ENCODE results near the gene MTA3.

DNA sequence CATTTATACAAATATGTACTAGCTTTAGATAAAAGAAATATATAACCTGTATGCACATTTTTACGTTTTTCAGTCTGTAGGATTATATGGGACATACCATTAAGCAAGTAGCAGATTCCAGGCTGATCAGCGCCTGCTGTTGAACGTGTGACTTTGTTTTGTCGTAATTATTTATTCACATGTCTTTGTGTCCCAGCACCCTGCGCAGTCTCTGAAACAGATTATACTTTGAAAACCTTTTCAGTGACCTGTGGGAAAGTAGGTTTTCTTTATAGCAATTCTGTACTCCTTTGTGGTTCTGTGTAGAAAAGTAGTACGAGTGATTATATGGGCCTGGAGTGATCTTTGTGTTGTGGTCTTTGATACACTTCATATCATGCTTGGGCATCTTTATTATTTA is 68.5 kb downstream of the MTA3 start:
- TF ChIP-seq POLR2AphosphoS5 (IDR thresholded peaks at IDR 0.05), result no peak
- no peak for TF ChIP-seq POLR2A (IDR thresholded peaks at IDR 0.05)
- TF ChIP-seq, protein P1, sequence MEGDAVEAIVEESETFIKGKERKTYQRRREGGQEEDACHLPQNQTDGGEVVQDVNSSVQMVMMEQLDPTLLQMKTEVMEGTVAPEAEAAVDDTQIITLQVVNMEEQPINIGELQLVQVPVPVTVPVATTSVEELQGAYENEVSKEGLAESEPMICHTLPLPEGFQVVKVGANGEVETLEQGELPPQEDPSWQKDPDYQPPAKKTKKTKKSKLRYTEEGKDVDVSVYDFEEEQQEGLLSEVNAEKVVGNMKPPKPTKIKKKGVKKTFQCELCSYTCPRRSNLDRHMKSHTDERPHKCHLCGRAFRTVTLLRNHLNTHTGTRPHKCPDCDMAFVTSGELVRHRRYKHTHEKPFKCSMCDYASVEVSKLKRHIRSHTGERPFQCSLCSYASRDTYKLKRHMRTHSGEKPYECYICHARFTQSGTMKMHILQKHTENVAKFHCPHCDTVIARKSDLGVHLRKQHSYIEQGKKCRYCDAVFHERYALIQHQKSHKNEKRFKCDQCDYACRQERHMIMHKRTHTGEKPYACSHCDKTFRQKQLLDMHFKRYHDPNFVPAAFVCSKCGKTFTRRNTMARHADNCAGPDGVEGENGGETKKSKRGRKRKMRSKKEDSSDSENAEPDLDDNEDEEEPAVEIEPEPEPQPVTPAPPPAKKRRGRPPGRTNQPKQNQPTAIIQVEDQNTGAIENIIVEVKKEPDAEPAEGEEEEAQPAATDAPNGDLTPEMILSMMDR (IDR thresholded peaks at IDR 0.05), result no peak
- TF ChIP-seq EP300 (IDR thresholded peaks at IDR 0.05; ENCODE audit: low read depth), result no peak

All from transverse colon (tissue), 4 donors.